HepG2 (cell line): ENCODE results near the gene ZFPL1. TPM values are rescaled to one million over a fixed set of nuclear protein-coding genes. Genes with fewer than 3 reads are reported as not detected.

Experiments
- DR1 ChIP-seq: sonication (generic); formaldehyde crosslinking; IDR thresholded peaks from 2 replicates; pipeline ENCODE4 v1.8.0; 2021; ENCODE audit warnings: mild to moderate bottlenecking, missing genetic modification reagents, inconsistent platforms
- FOXO1 ChIP-seq: sonication (generic); formaldehyde crosslinking; IDR thresholded peaks from 2 replicates; pipeline ENCODE4 v1.4.0; 2020; ENCODE audit warnings: missing genetic modification reagents
- HDAC2 ChIP-seq: sonication (generic); formaldehyde crosslinking; IDR thresholded peaks from 2 replicates; pipeline ENCODE4 v1.4.0; 2020; ENCODE audit warnings: missing genetic modification reagents
- HMGXB4 ChIP-seq, 2 experiments: sonication (generic) in 1 of 2; formaldehyde crosslinking in 1 of 2; IDR thresholded peaks; 2 replicates each; pipeline versions ENCODE4 v1.4.0 to v1.6.1; 2018 to 2020; ENCODE audit warnings: missing genetic modification reagents in 2 of 2, borderline replicate concordance in 1 of 2, low read depth in 1 of 2, mild to moderate bottlenecking in 1 of 2, missing biosample characterization in 1 of 2
- IKZF4 ChIP-seq: sonication (generic); formaldehyde crosslinking; IDR thresholded peaks from 2 replicates; pipeline ENCODE4 v1.5.1; 2020; ENCODE audit warnings: borderline replicate concordance, mild to moderate bottlenecking, low read depth, missing genetic modification reagents; ENCODE audit errors: not compliant biosample characterization
- IRX3 ChIP-seq: sonication (generic); formaldehyde crosslinking; IDR thresholded peaks from 2 replicates; pipeline ENCODE4 v1.8.1; 2023; ENCODE audit warnings: mild to moderate bottlenecking, low read depth, missing genetic modification reagents, borderline replicate concordance
- KDM5B ChIP-seq: sonication (generic); formaldehyde crosslinking; IDR thresholded peaks from 2 replicates; pipeline ENCODE4 v1.4.0; 2020; ENCODE audit warnings: missing genetic modification reagents, mild to moderate bottlenecking, borderline replicate concordance
- PHF5A ChIP-seq: IDR thresholded peaks from one replicate; pipeline ENCODE4 v1.6.1; 2018; ENCODE audit warnings: low read depth, missing genetic modification reagents; ENCODE audit not compliant: unreplicated experiment
- RAD51 ChIP-seq: fragments of 450-650 bp; IDR thresholded peaks from 2 replicates; pipeline ENCODE4 v1.6.1; 2016; ENCODE audit warnings: borderline replicate concordance
- RXRB ChIP-seq: IDR thresholded peaks from 2 replicates; pipeline ENCODE4 v1.6.1; 2016; ENCODE audit warnings: borderline replicate concordance, missing genetic modification reagents, missing compliant biosample characterization
- SNAPC4 ChIP-seq: sonication (generic); formaldehyde crosslinking; IDR thresholded peaks from 2 replicates; pipeline ENCODE4 v1.4.0; 2020; ENCODE audit warnings: mild to moderate bottlenecking, missing genetic modification reagents
- SP2 ChIP-seq: sonication (generic); formaldehyde crosslinking; IDR thresholded peaks from 2 replicates; pipeline ENCODE4 v1.5.1; 2020; ENCODE audit warnings: mild to moderate bottlenecking, missing genetic modification reagents
- TBX2 ChIP-seq: sonication (generic); formaldehyde crosslinking; IDR thresholded peaks from 2 replicates; pipeline ENCODE4 v1.5.0; 2020; ENCODE audit warnings: missing genetic modification reagents, mild to moderate bottlenecking, borderline replicate concordance
- YY1 ChIP-seq: IDR thresholded peaks from 2 replicates; pipeline ENCODE4 v1.6.1; 2011; ENCODE audit warnings: low read length, low read depth, moderate library complexity, mild to moderate bottlenecking; ENCODE audit not compliant: insufficient read depth, insufficient replicate concordance
- ZFP90 ChIP-seq: sonication (generic); formaldehyde crosslinking; IDR thresholded peaks from 2 replicates; pipeline ENCODE4 v1.8.0; 2022; ENCODE audit warnings: missing genetic modification reagents, mild to moderate bottlenecking, inconsistent platforms, borderline replicate concordance
- ZNF354B ChIP-seq: sonication (generic); formaldehyde crosslinking; IDR thresholded peaks from 2 replicates; pipeline ENCODE4 v1.8.0; 2022; ENCODE audit warnings: mild to moderate bottlenecking, missing genetic modification reagents
- ZNF382 ChIP-seq: sonication (generic); formaldehyde crosslinking; IDR thresholded peaks from 2 replicates; pipeline ENCODE4 v1.5.0; 2020; ENCODE audit warnings: missing genetic modification reagents, mild to moderate bottlenecking, borderline replicate concordance
- ZNF770 ChIP-seq: sonication (generic); formaldehyde crosslinking; IDR thresholded peaks from 2 replicates; pipeline ENCODE4 v1.5.0; 2020; ENCODE audit warnings: mild to moderate bottlenecking, missing genetic modification reagents
- ZNF788 ChIP-seq: sonication (generic); formaldehyde crosslinking; IDR thresholded peaks from 2 replicates; pipeline ENCODE4 v1.5.0; 2020; ENCODE audit warnings: mild to moderate bottlenecking, missing genetic modification reagents, borderline replicate concordance
- polyA plus RNA-seq, 8 experiments: library from polyadenylated mRNA; depleted of rRNA in 3 of 8; stranded (reverse) in 7 of 8; unstranded in 1 of 8; fragments of >200 nt; fragmentation: Illumina TruSeq in 4 of 8; extraction: Trizol in 4 of 8; gene quantifications; 2 replicates each; pipeline versions ENCODE4 v1.2.1 to v1.2.3, GENCODE V29; 2011 to 2016; ENCODE audit warnings: low read depth in 4 of 8, missing spikeins in 1 of 8, mixed read lengths in 1 of 8; ENCODE audit not compliant: insufficient read depth in 1 of 8
- total RNA-seq, 5 experiments: library from RNA; depleted of rRNA; stranded (reverse); fragments of >200 nt; fragmentation: Illumina TruSeq; extraction: Trizol; gene quantifications; 2 replicates each; pipeline ENCODE4 v1.2.3, GENCODE V29; 2016; ENCODE audit warnings: low read depth in 1 of 5

Gene ZFPL1
- total and polyA plus RNA-seq, 2 of the 13 experiments (the other 11 are each of a cell fraction or from before 2014, with no cell fraction given): 32.2 to 56.0 TPM

- TF ChIP-seq ZNF770 (CRISPR knock-in tag) (peak; percentile 10; the same call in 1 of the 2 replicates), KDM5B (CRISPR knock-in tag) (peak; percentile 68; the same call in 1 of the 2 replicates), IRX3 (CRISPR knock-in tag) (0 out of 2 replicates have a peak, but pooled peaks have one; percentile 72), HMGXB4 (CRISPR knock-in tag; IDR thresholded peaks at IDR 0.05; ENCODE audit: borderline replicate concordance in 1 of 2, low read depth in 1 of 2) (peak; percentile 41 to 55), HDAC2 (CRISPR knock-in tag) (peak; percentile 46; the same call in 1 of the 2 replicates), FOXO1 (CRISPR knock-in tag) (peak; percentile 58; the same call in 1 of the 2 replicates), ZNF382 (CRISPR knock-in tag) (no peak), ZNF788 (CRISPR knock-in tag) (peak; percentile 63; the same call in 1 of the 2 replicates), DR1 (CRISPR knock-in tag) (peak; percentile 75), ZFP90 (CRISPR knock-in tag) (no peak), YY1 (peak; percentile 67), RAD51 (no peak), TBX2 (peak; percentile 50; the same call in 1 of the 2 replicates), ZNF354B (peak; percentile 92; the same call in 1 of the 2 replicates), PHF5A (CRISPR knock-in tag) (peak; percentile 38), IKZF4 (CRISPR knock-in tag) (peak; percentile 92), SP2 (CRISPR knock-in tag) (no peak; the same call in 1 of the 2 replicates), SNAPC4 (CRISPR knock-in tag) (0 out of 2 replicates have a peak, but pooled peaks have one; percentile 55), RXRB (CRISPR knock-in tag) (peak; percentile 46; the same call in 1 of the 2 replicates)
Measured at GRCh38 chr11:65040847-65041622, 43.0 kb upstream of the ZFPL1 start, which contains the start of gene SAC3D1 (continued).
